Measurements from ENCODE around the gene NME7. TPM values are rescaled to one million over a fixed set of nuclear protein-coding genes. Genes with fewer than 3 reads are reported as not detected.

NME7 gene
- total and polyA plus RNA-seq, 4 donors = 6.2 to 43.7 (median 18.0) TPM

DNA sequence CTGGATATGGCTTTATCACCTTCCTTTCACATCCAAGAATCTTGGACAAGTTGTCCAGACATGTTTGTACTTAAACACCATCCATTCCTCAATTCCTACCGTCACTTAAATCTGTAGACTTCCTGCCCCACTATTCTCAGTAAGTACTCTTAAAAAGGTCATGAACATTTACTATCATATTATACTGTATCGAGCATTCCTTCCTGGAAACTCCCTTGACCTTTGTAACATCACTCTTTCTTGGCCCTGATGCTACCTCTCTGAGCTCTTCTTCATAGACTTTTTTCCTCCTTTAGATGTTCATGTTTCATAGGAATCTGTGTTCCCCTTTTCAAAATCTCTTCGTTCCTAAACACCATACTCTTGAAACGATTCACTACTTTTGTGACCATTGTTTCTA, 15.9 kb upstream of the NME7 start:
- Histone ChIP-seq H3K9me3 (ENCODE audit: control insufficient read depth in 4 of 4, insufficient read depth in 3 of 4, low read length in 3 of 4) (no peaks in the 10 kb centered on the region), H3K4me3 (no peak overlapping the region), H3K27ac (ENCODE audit: low read depth in 1 of 2, low read length in 1 of 2) (no peak overlapping the region), H3K36me3 (ENCODE audit: control insufficient read depth in 4 of 4, insufficient read depth in 4 of 4, low read length in 4 of 4) (peaks cover 12 to 55% (median 19%) of the 10 kb centered on the region in 4 donors), H3K9ac (ENCODE audit: insufficient read depth in 1 of 2, low read length in 2 of 2) (no peak overlapping the region), H3K27me3 (ENCODE audit: control insufficient read depth in 3 of 3, insufficient read depth in 3 of 3, low read length in 2 of 3) (no peaks in the 10 kb centered on the region), H3K4me1 (ENCODE audit: control insufficient read depth in 5 of 5, insufficient read depth in 5 of 5, low read length in 5 of 5) (no peaks in the 10 kb centered on the region)
- DNase-seq (no peak), ATAC-seq (ENCODE audit: insufficient read depth, low FRiP score) (no peak)
- WGBS, 2 donors = 80 to 82% methylated on average over 4 of the region's 4 CpGs
- TF ChIP-seq, protein P1, sequence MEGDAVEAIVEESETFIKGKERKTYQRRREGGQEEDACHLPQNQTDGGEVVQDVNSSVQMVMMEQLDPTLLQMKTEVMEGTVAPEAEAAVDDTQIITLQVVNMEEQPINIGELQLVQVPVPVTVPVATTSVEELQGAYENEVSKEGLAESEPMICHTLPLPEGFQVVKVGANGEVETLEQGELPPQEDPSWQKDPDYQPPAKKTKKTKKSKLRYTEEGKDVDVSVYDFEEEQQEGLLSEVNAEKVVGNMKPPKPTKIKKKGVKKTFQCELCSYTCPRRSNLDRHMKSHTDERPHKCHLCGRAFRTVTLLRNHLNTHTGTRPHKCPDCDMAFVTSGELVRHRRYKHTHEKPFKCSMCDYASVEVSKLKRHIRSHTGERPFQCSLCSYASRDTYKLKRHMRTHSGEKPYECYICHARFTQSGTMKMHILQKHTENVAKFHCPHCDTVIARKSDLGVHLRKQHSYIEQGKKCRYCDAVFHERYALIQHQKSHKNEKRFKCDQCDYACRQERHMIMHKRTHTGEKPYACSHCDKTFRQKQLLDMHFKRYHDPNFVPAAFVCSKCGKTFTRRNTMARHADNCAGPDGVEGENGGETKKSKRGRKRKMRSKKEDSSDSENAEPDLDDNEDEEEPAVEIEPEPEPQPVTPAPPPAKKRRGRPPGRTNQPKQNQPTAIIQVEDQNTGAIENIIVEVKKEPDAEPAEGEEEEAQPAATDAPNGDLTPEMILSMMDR (IDR thresholded peaks at IDR 0.05; ENCODE audit: control extremely low read depth, extremely low read depth) = no peak

GRCh38 chr1:169381162-169381561, 13.6 kb upstream of the NME7 start:
- no peak for ATAC-seq (ENCODE audit: insufficient read depth, low FRiP score)
- peaks cover 15 to 57% (median 27%) of the 10 kb centered on the region in 4 donors for H3K36me3 ChIP-seq (ENCODE audit: control insufficient read depth in 4 of 4, insufficient read depth in 4 of 4, low read length in 4 of 4)
- H3K27ac ChIP-seq (ENCODE audit: low read depth in 1 of 2, low read length in 1 of 2) = no peak overlapping the region
- H3K4me1 ChIP-seq (ENCODE audit: control insufficient read depth in 5 of 5, insufficient read depth in 5 of 5, low read length in 5 of 5) = no peaks in the 10 kb centered on the region
- H3K9ac ChIP-seq (ENCODE audit: insufficient read depth in 1 of 2, low read length in 2 of 2) = no peak overlapping the region
- H3K9me3 ChIP-seq (ENCODE audit: control insufficient read depth in 4 of 4, insufficient read depth in 3 of 4, low read length in 3 of 4) = no peaks in the 10 kb centered on the region
- DNase-seq = no peak
- TF ChIP-seq, protein P1 (IDR thresholded peaks at IDR 0.05; ENCODE audit: control extremely low read depth, extremely low read depth) = no peak
- H3K27me3 ChIP-seq (ENCODE audit: control insufficient read depth in 3 of 3, insufficient read depth in 3 of 3, low read length in 2 of 3) = no peaks in the 10 kb centered on the region
- no peak overlapping the region for H3K4me3 ChIP-seq

- H3K4me1 ChIP-seq (ENCODE audit: control insufficient read depth in 5 of 5, insufficient read depth in 5 of 5, low read length in 5 of 5) = peaks cover 0 to 16% (median 2%) of the 10 kb centered on the region in 5 donors
- 21 to 40% methylated on average over 1 of the region's 1 CpG for WGBS, 2 donors
- TF ChIP-seq, protein P1 (IDR thresholded peaks at IDR 0.05; ENCODE audit: control extremely low read depth, extremely low read depth) = no peak
- no peak overlapping the region for H3K27ac ChIP-seq (ENCODE audit: low read depth in 1 of 2, low read length in 1 of 2)
- no peaks in the 10 kb centered on the region for H3K9me3 ChIP-seq (ENCODE audit: control insufficient read depth in 4 of 4, insufficient read depth in 3 of 4, low read length in 3 of 4)
- no peaks in the 10 kb centered on the region for H3K27me3 ChIP-seq (ENCODE audit: control insufficient read depth in 3 of 3, insufficient read depth in 3 of 3, low read length in 2 of 3)
- H3K4me3 ChIP-seq = no peak overlapping the region
- DNase-seq = no peak
- no peak for ATAC-seq (ENCODE audit: insufficient read depth, low FRiP score)
- peaks cover 1 to 21% (median 11%) of the 10 kb centered on the region in 4 donors for H3K36me3 ChIP-seq (ENCODE audit: control insufficient read depth in 4 of 4, insufficient read depth in 4 of 4, low read length in 4 of 4)
- no peak overlapping the region for H3K9ac ChIP-seq (ENCODE audit: insufficient read depth in 1 of 2, low read length in 2 of 2)
These were observed 3.8 kb upstream of the NME7 start for GRCh38 chr1:169371404-169371803.

DNA sequence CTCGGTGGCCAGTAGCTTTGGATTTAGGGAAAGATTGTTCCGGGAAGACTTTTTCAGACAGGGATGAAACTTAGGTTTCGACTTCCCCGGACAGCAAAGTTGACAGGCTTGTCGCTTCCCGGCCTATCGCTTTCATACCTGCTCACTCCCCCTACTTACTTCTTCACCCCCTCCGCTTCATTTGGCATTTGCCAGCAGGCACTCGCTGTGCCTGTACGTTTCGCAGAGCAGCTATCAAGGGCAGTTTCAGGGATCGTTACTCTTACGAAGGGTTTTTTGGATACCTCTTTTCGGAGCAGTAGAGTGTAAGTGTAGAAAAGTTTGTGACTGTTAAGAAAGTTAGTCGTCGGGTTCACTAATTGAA, 791 bp upstream of the NME7 start:
- TF ChIP-seq, protein P1 (IDR thresholded peaks at IDR 0.05; ENCODE audit: control extremely low read depth, extremely low read depth) = no peak
- Histone ChIP-seq H3K9me3 (ENCODE audit: control insufficient read depth in 4 of 4, insufficient read depth in 3 of 4, low read length in 3 of 4) (no peaks in the 10 kb centered on the region), H3K36me3 (ENCODE audit: control insufficient read depth in 4 of 4, insufficient read depth in 4 of 4, low read length in 4 of 4) (peaks cover 0 to 22% (median 10%) of the 10 kb centered on the region in 4 donors), H3K27ac (ENCODE audit: low read depth in 1 of 2, low read length in 1 of 2) (peak overlapping the region; percentile 71 to 87), H3K9ac (ENCODE audit: insufficient read depth in 1 of 2, low read length in 2 of 2) (peak overlapping the region; percentile 82 to 95), H3K4me1 (ENCODE audit: control insufficient read depth in 5 of 5, insufficient read depth in 5 of 5, low read length in 5 of 5) (peaks cover 0 to 17% (median 3%) of the 10 kb centered on the region in 5 donors), H3K27me3 (ENCODE audit: control insufficient read depth in 3 of 3, insufficient read depth in 3 of 3, low read length in 2 of 3) (no peaks in the 10 kb centered on the region), H3K4me3 (peak overlapping the region; percentile 69)
- DNase-seq = peak in 2 of 3 donors; percentile 17 to 22
- 0 to 1% methylated on average over 16 of the region's 16 CpGs for WGBS, 2 donors
- ATAC-seq (ENCODE audit: insufficient read depth, low FRiP score) = no peak

All from lung (tissue), 12 donors.